Activated effector memory CD4-positive, alpha-beta T cell treated with Interleukin-2 at 50 U/mL for 16 hours (primary cell): ENCODE data around the gene TMEM151A.
"Not testable (repeated sequence)": the region's sequence is repeated elsewhere in the genome, so short reads cannot be mapped to it uniquely, and the experiment has no call there.

Experiments used
- DNase-seq: peaks from one replicate; pipeline ENCODE4 v3.0.0-alpha.2; 2020

The TMEM151A gene

GRCh38 chr11:66291706-66292542 is at the start of gene TMEM151A:
TSS of gene TMEM151A (plus strand) at chr11:66291894. CDS start at chr11:66292014, 120 bp downstream.
- DNase-seq = no peak

- no peak for DNase-seq
Observed at GRCh38 chr11:66242095-66242765, 49.5 kb upstream of the TMEM151A start.

GRCh38 chr11:66243782-66244535 is 47.7 kb upstream of the TMEM151A start:
- no peak for DNase-seq

GRCh38 chr11:66247295-66247694 is 44.4 kb upstream of the TMEM151A start:
- DNase-seq = no peak

- no peak for DNase-seq
Observed at GRCh38 chr11:66247801-66248200, 43.9 kb upstream of the TMEM151A start.

- DNase-seq = no peak
Observed at GRCh38 chr11:66248903-66249302, 42.8 kb upstream of the TMEM151A start.

- no peak for DNase-seq
Observed at GRCh38 chr11:66251809-66252208, 39.9 kb upstream of the TMEM151A start.

- not testable (repeated sequence) for DNase-seq
Observed at GRCh38 chr11:66253081-66253480, 38.6 kb upstream of the TMEM151A start.

GRCh38 chr11:66258473-66258893 is 33.2 kb upstream of the TMEM151A start:
- DNase-seq = no peak

GRCh38 chr11:66259225-66259624 is 32.5 kb upstream of the TMEM151A start:
- DNase-seq = no peak

GRCh38 chr11:66259956-66260355 is 31.7 kb upstream of the TMEM151A start:
- DNase-seq = no peak

- DNase-seq = no peak
Observed at GRCh38 chr11:66261578-66261977, 30.1 kb upstream of the TMEM151A start.

- no peak for DNase-seq
Observed at GRCh38 chr11:66262191-66262590, 29.5 kb upstream of the TMEM151A start.

GRCh38 chr11:66262696-66263095 is 29.0 kb upstream of the TMEM151A start:
- DNase-seq = no peak

- DNase-seq = no peak
Observed at GRCh38 chr11:66263231-66263630, 28.5 kb upstream of the TMEM151A start.

- DNase-seq = no peak
Observed at GRCh38 chr11:66263785-66264184, 27.9 kb upstream of the TMEM151A start.

- no peak for DNase-seq
Observed at GRCh38 chr11:66264383-66264782, 27.3 kb upstream of the TMEM151A start.

- no peak for DNase-seq
Observed at GRCh38 chr11:66264914-66265313, 26.8 kb upstream of the TMEM151A start.

GRCh38 chr11:66265531-66266377 is 25.9 kb upstream of the TMEM151A start:
- DNase-seq = no peak

GRCh38 chr11:66266378-66267038 is 25.2 kb upstream of the TMEM151A start:
- DNase-seq = no peak

- DNase-seq = no peak
Observed at GRCh38 chr11:66267039-66267378, 24.7 kb upstream of the TMEM151A start.
